Measurements from ENCODE around the gene FAM47E.

DNA sequence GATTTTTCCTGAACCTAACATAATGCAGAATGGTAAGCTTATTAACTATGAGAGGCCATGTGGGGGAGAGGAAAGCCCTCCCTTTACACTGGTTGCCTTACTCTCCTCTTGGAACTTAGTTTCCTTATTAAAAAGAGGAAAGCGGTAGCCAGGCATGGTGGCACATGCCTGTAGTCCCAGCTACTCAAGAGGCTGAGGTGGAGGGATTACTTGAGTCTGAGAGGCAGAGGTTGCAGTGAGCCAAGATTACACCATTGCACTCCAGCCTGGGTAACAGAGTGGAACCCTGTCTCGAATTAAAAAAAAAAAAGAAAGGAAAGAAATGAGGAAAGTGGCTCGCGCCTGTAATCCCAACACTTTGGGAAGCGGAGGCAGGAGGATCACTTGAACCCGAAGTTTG is 2.0 kb downstream of the FAM47E start:
- TF ChIP-seq POLR2AphosphoS5 (IDR thresholded peaks at IDR 0.05) (no peak), POLR2A (IDR thresholded peaks at IDR 0.05) (no peak)
- TF ChIP-seq, protein P1, sequence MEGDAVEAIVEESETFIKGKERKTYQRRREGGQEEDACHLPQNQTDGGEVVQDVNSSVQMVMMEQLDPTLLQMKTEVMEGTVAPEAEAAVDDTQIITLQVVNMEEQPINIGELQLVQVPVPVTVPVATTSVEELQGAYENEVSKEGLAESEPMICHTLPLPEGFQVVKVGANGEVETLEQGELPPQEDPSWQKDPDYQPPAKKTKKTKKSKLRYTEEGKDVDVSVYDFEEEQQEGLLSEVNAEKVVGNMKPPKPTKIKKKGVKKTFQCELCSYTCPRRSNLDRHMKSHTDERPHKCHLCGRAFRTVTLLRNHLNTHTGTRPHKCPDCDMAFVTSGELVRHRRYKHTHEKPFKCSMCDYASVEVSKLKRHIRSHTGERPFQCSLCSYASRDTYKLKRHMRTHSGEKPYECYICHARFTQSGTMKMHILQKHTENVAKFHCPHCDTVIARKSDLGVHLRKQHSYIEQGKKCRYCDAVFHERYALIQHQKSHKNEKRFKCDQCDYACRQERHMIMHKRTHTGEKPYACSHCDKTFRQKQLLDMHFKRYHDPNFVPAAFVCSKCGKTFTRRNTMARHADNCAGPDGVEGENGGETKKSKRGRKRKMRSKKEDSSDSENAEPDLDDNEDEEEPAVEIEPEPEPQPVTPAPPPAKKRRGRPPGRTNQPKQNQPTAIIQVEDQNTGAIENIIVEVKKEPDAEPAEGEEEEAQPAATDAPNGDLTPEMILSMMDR (IDR thresholded peaks at IDR 0.05): no peak

Measured in suprapubic skin (tissue), 4 donors.